A673 (cell line): Measurements from ENCODE around the gene ZNF664.

Experiments used
- EZH2 ChIP-seq: fragments of 200-600 bp; sonication (generic); IDR thresholded peaks from 2 replicates; pipeline ENCODE4 v1.6.1; 2017; ENCODE audit warnings: borderline replicate concordance, low read depth, mild to moderate bottlenecking, mixed read lengths, antibody characterized with exemption, low read length; ENCODE audit not compliant: poor library complexity, severe bottlenecking
- TF ChIP-seq, protein P1 (sequence below): fragments of 300-800, 200-600 bp; sonication (generic); conservative IDR thresholded peaks from 2 replicates; pipeline ENCODE4 v1.5.1; 2017; ENCODE audit warnings: low read depth, mild to moderate bottlenecking, antibody characterized with exemption, low read length, moderate library complexity, mixed read lengths

DNA sequence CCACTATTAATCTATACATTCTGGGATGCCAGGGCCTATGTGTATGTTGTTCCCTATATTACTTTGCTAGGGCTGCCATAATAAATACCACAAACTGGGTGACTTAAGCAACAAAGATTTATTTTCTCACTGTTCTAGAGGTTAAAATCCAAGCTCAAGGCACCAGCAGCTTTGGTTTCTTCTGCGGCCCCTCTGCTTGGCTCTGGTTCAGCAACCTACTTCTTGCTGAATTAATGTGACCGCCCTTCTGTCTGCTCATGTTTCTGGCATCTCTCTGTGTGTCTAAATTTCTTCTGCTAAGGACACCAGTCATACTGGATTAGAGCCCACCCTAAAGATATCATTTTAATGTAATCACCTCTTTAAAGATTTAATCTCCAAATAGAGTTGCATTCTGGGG lies 84.7 kb downstream of the ZNF664 start:
- TF ChIP-seq, protein P1, sequence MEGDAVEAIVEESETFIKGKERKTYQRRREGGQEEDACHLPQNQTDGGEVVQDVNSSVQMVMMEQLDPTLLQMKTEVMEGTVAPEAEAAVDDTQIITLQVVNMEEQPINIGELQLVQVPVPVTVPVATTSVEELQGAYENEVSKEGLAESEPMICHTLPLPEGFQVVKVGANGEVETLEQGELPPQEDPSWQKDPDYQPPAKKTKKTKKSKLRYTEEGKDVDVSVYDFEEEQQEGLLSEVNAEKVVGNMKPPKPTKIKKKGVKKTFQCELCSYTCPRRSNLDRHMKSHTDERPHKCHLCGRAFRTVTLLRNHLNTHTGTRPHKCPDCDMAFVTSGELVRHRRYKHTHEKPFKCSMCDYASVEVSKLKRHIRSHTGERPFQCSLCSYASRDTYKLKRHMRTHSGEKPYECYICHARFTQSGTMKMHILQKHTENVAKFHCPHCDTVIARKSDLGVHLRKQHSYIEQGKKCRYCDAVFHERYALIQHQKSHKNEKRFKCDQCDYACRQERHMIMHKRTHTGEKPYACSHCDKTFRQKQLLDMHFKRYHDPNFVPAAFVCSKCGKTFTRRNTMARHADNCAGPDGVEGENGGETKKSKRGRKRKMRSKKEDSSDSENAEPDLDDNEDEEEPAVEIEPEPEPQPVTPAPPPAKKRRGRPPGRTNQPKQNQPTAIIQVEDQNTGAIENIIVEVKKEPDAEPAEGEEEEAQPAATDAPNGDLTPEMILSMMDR: no peak
- TF ChIP-seq EZH2: no peak
